ENCODE measurements around the gene SLC25A3. TPM values are rescaled to one million over a fixed set of nuclear protein-coding genes. Genes with fewer than 3 reads are reported as not detected.
A peak's percentile ranks its signal among the peaks of the same experiment; 100 is the strongest.
"Not testable (repeated sequence)": the region's sequence is repeated elsewhere in the genome, so short reads cannot be mapped to it uniquely, and the experiment has no call there.

Gene SLC25A3
- total RNA-seq, 2 donors from 2014 or later: 522 to 531 TPM

DNA sequence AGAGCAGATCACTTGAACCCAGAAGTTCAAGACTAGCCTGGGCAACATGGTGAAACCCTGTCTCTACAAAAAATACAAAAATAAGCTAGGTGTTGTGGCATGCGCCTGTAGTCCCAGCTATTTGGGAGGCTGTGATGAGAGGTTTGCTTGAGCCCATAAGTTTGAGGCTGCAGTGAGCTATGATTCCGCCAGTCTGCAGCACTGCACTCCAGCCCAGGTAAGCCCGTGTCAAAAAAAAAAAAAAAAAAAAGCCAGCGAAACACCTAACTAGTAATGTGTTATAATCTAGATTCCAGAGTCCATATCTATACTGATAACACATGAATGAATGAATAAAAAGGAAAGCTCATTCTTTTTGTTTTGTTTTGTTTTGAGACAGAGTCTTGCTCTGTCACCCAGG, 18.5 kb upstream of the SLC25A3 start:
- DNase-seq: peak; percentile 30
- Histone ChIP-seq H3K27ac (ENCODE audit: low read depth, low read length) (no peak overlapping the region), H3K27me3 (ENCODE audit: control insufficient read depth, insufficient read depth, low read length, poor library complexity, severe bottlenecking) (no peaks in the 10 kb centered on the region), H3K9me3 (ENCODE audit: control insufficient read depth, low read length) (no peaks in the 10 kb centered on the region), H3K4me1 (ENCODE audit: control insufficient read depth, insufficient read depth, low read length) (no peaks in the 10 kb centered on the region), H3K36me3 (ENCODE audit: control insufficient read depth, insufficient read depth, low read length) (no peaks in the 10 kb centered on the region), H3K9ac (ENCODE audit: extremely low read depth, low read length, poor library complexity, severe bottlenecking) (no peak overlapping the region), H3K4me3 (ENCODE audit: low read length) (no peak overlapping the region)
- no peak overlapping the region for H3K4me3 Mint-ChIP-seq
- no peak overlapping the region for H3K27ac Mint-ChIP-seq
- TF ChIP-seq CTCF (conservative IDR thresholded peaks at IDR 0.05): no peak
- H3K27me3 Mint-ChIP-seq (ENCODE audit: insufficient read depth): no peaks in the 10 kb centered on the region
- H3K36me3 Mint-ChIP-seq (ENCODE audit: low read depth): no peaks in the 10 kb centered on the region
- peaks cover 3% of the 10 kb centered on the region for H3K9me3 Mint-ChIP-seq
- 86 to 93% methylated on average over 1 to 2 of the region's 4 CpGs for WGBS, 2 experiments (ENCODE audit: insufficient coverage in 1 of 2, insufficient read length in 1 of 2)
- peaks cover 8% of the 10 kb centered on the region for H3K4me1 Mint-ChIP-seq

DNA sequence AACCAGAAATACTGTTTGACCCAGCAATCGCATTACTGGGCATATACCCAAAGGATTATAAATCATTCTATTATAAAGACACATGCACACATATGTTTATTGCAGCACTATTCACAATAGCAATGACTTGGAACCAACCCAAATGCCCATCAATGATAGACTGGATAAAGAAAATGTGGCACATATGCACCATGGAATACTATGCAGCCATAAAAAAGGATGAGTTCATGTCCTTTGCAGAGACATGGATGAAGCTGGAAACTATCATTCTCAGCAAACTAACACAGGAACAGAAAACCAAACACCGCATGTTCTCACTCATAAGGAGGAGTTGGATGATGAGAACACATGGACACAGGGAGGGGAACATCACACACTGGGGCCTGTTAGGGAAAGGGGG, 16.7 kb upstream of the SLC25A3 start:
- H3K27ac Mint-ChIP-seq; H3K9me3 ChIP-seq (ENCODE audit: control insufficient read depth, low read length); H3K4me1 Mint-ChIP-seq; DNase-seq; H3K4me3 ChIP-seq (ENCODE audit: low read length); H3K27ac ChIP-seq (ENCODE audit: low read depth, low read length); H3K36me3 Mint-ChIP-seq (ENCODE audit: low read depth); H3K27me3 ChIP-seq (ENCODE audit: control insufficient read depth, insufficient read depth, low read length, poor library complexity, severe bottlenecking); H3K27me3 Mint-ChIP-seq (ENCODE audit: insufficient read depth); H3K36me3 ChIP-seq (ENCODE audit: control insufficient read depth, insufficient read depth, low read length); H3K9ac ChIP-seq (ENCODE audit: extremely low read depth, low read length, poor library complexity, severe bottlenecking); H3K4me3 Mint-ChIP-seq; H3K9me3 Mint-ChIP-seq; H3K4me1 ChIP-seq (ENCODE audit: control insufficient read depth, insufficient read depth, low read length): not testable (repeated sequence)
- WGBS, 2 experiments (ENCODE audit: insufficient coverage in 1 of 2, insufficient read length in 1 of 2): 100% methylated on average over 2 of the region's 2 CpGs; no CpG with 5 or more reads in 1 of the 2 experiments

DNA sequence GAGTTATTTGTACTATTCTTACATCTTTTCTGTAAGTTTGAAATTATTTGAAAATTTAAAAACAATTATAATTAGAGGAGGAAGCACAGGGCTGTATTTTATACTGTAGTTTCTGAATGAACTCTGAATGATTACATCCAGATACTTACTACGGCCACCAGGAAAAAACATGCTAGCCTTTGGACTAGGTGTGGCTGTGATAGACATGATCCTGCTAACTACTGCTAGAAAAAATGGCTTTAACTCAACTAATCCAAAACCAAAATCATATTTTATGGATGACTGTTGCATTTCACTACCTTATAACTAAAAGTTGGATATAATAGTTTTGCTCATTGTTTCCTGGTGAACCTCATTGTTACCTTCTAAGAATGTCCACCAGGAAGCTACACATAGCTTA, 15.1 kb upstream of the SLC25A3 start:
- no peak overlapping the region for H3K9ac ChIP-seq (ENCODE audit: extremely low read depth, low read length, poor library complexity, severe bottlenecking)
- no peaks in the 10 kb centered on the region for H3K9me3 ChIP-seq (ENCODE audit: control insufficient read depth, low read length)
- no peak overlapping the region for H3K4me3 ChIP-seq (ENCODE audit: low read length)
- H3K36me3 ChIP-seq (ENCODE audit: control insufficient read depth, insufficient read depth, low read length): no peaks in the 10 kb centered on the region
- peaks cover 3% of the 10 kb centered on the region for H3K9me3 Mint-ChIP-seq
- H3K27ac ChIP-seq (ENCODE audit: low read depth, low read length): no peak overlapping the region
- H3K27ac Mint-ChIP-seq: no peak overlapping the region
- H3K4me3 Mint-ChIP-seq: no peak overlapping the region
- 86% methylated on average over 1 of the region's 1 CpG; no CpG with 5 or more reads in 1 of the 2 experiments for WGBS, 2 experiments (ENCODE audit: insufficient coverage in 1 of 2, insufficient read length in 1 of 2)
- no peaks in the 10 kb centered on the region for H3K4me1 ChIP-seq (ENCODE audit: control insufficient read depth, insufficient read depth, low read length)
- peak; percentile 24 for TF ChIP-seq CTCF (conservative IDR thresholded peaks at IDR 0.05)
- DNase-seq: peak; percentile 13
- H3K36me3 Mint-ChIP-seq (ENCODE audit: low read depth): no peaks in the 10 kb centered on the region
- H3K4me1 Mint-ChIP-seq: peaks cover 8% of the 10 kb centered on the region
- H3K27me3 ChIP-seq (ENCODE audit: control insufficient read depth, insufficient read depth, low read length, poor library complexity, severe bottlenecking): no peaks in the 10 kb centered on the region
- no peaks in the 10 kb centered on the region for H3K27me3 Mint-ChIP-seq (ENCODE audit: insufficient read depth)

- Histone ChIP-seq H3K9me3 (ENCODE audit: control insufficient read depth, low read length) (no peaks in the 10 kb centered on the region), H3K27ac (ENCODE audit: low read depth, low read length) (no peak overlapping the region), H3K36me3 (ENCODE audit: control insufficient read depth, insufficient read depth, low read length) (no peaks in the 10 kb centered on the region), H3K9ac (ENCODE audit: extremely low read depth, low read length, poor library complexity, severe bottlenecking) (no peak overlapping the region), H3K4me1 (ENCODE audit: control insufficient read depth, insufficient read depth, low read length) (no peaks in the 10 kb centered on the region), H3K27me3 (ENCODE audit: control insufficient read depth, insufficient read depth, low read length, poor library complexity, severe bottlenecking) (no peaks in the 10 kb centered on the region), H3K4me3 (ENCODE audit: low read length) (no peak overlapping the region)
- no peak for TF ChIP-seq CTCF (conservative IDR thresholded peaks at IDR 0.05)
- Mint-ChIP-seq H3K27me3 (ENCODE audit: insufficient read depth) (no peaks in the 10 kb centered on the region), H3K27ac (no peak overlapping the region), H3K9me3 (peaks cover 3% of the 10 kb centered on the region), H3K36me3 (ENCODE audit: low read depth) (no peaks in the 10 kb centered on the region), H3K4me1 (peaks cover 7% of the 10 kb centered on the region), H3K4me3 (no peak overlapping the region)
- WGBS, 2 experiments (ENCODE audit: insufficient coverage in 1 of 2, insufficient read length in 1 of 2): 100% methylated on average over 1 of the region's 2 CpGs; no CpG with 5 or more reads in 1 of the 2 experiments
- DNase-seq: peak; percentile 39
Measured at GRCh38 chr12:98578821-98579220, 14.7 kb upstream of the SLC25A3 start.

Data from endodermal cell (in vitro differentiated cells).